Esophagus muscularis mucosa (tissue), 3 donors: ENCODE data around the gene CDH8.

Source experiments
- CTCF ChIP-seq, 3 experiments: fragments of 200-600 bp in 2 of 3; fragments of 450-650 bp in 1 of 3; sonication (generic) in 2 of 3; IDR thresholded peaks; one replicate each; pipeline ENCODE4 v1.5.1; 2017 to 2019; ENCODE audit warnings: antibody characterized with exemption in 3 of 3, mild to moderate bottlenecking in 2 of 3, moderate library complexity in 1 of 3
- POLR2A ChIP-seq: fragments of 450-650 bp; IDR thresholded peaks from one replicate; pipeline ENCODE4 v1.6.1; 2017; ENCODE audit warnings: antibody characterized with exemption, moderate library complexity, mild to moderate bottlenecking, low read depth
- POLR2AphosphoS5 ChIP-seq, 2 donors: sonication (generic); formaldehyde crosslinking; IDR thresholded peaks; one replicate each; pipeline ENCODE4 v1.6.1; 2017; ENCODE audit warnings: antibody characterized with exemption in 2 of 2

GRCh38 chr16:61791464-61791863 lies 244.8 kb downstream of the CDH8 start:
- TF ChIP-seq CTCF (IDR thresholded peaks at IDR 0.05) (no peak), POLR2A (no peak), POLR2AphosphoS5 (IDR thresholded peaks at IDR 0.05) (no peak)
